Amniotic epithelial cell (primary cell): ENCODE measurements around the gene ZNF217.

ENCODE experiments used
- DNase-seq: peaks from one replicate; pipeline ENCODE4 v3.0.0-alpha.2; 2010; ENCODE audit warnings: low read depth

The ZNF217 gene

DNA sequence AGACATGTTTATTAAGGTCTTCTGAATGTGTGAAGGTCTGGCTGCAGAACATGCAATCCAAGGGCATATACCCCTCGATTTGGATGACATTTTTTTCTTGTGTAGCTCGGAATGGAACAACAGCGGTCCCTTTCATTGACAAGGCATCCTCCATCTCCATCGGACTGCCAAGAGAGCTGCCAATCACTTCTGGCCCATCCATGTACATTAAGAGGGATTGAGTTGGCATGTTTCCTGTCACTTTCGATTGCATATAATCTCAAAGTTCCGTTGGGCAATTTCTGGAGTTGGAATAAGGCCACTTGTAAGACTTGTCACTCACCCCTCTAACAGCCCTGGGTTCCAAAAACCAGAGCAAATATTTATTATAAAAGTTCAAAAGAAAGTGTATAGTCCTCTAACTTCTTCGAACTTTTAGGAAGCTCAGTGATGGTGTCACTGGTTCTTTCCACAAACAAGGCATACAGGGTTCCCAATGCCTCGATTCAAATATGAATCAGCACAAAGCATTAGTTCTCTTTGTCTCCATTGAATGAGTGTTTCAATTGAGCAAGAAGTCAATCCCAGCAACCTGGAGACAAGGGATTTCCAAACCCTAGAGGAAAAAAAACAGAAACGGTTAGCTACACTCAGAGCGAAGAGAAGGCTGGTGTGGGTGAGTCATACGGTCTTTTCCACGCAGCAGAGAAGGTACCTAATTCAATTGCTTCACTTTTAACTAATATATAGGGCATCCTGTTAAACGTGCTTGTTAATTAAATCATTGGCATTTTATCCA, 10.9 kb downstream of the ZNF217 start:
- DNase-seq, result peak; percentile 98

DNA sequence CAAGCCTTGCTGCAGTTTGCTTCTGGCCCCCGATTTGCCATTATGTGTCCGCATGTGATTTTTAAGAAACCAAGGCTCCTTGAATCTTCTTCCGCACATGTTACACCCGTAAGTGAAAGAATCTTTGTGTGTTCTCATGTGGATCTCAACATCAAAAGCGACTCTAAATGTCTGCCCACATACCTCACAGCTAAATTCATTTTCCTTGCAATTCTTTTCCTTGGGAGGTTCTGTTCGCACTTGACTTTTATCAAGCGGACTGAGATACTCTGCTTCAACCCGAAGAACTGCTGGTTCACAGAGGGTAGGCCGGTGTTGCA, 11.4 kb downstream of the ZNF217 start:
- no peak for DNase-seq

DNA sequence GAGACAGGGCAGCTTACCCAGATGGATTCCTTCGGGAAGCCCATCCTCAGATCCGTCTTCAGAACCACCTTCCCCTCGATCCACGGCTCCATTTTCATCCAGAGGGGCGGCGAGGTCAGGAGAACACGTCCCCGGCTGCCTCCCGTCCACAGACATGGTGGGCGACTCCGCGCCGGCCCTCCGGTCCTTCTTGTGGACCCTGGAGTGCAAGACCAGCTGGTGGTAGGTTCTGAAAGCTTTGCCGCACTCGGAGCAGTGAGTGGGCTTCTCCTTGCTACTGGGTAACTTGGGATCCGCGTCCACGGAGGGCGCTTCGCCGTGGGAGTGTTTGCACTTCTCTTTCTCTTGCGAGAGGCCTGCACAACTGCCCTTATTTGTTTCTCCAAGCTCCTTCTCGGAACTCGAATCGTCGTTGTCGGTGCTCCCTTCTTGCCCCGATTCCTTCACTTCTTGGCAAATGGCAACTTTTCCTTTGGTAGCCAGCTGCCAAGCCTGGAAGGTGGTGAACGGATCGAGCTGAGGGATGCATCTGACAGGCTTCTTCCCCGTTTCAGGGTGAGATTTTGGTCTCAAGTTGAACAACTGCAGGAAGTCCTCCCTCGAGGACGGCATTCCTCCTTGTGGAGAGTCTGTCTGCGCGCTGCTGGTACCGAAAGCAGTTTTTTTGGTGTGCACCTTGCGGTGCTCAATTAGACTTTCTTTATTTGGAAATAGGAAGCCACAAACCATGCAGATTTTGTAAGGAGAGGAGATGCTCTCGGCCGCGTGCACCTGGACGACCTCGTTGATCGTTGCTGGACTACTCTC, 12.0 kb downstream of the ZNF217 start:
- no peak for DNase-seq

DNA sequence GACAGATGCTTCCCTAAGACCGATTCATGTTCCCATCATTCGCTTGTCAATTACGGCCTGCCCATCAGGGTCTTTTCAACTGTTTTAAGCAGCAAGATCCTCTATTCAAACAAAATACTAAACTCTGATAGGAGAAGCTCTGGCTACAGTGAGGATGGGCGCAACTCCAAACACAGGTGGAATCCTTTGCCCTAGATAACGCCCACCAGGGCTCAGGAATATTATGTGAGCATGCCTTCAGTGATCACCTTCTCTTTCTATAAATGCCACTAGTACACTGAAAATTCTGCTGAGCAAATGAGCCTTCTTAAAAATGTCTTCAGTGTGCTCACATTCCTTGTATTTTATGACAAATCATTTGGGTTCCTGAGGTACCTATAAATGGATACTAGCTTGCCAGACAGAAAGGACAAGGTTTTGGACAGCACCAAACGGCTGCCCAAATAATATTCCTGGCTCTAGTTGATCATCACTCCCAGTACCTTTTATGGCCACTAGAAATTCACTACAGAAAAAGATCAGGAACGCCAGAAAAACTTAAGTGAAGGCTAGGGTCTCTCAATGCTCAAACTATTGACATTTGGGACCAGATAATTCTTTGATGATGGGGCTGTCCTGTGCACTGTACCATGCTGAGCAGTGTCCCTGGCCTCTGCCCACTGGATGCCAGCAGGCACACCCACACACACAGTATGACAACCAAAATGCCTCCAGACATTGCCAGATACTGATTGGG, 13.1 kb downstream of the ZNF217 start:
- no peak for DNase-seq

DNA sequence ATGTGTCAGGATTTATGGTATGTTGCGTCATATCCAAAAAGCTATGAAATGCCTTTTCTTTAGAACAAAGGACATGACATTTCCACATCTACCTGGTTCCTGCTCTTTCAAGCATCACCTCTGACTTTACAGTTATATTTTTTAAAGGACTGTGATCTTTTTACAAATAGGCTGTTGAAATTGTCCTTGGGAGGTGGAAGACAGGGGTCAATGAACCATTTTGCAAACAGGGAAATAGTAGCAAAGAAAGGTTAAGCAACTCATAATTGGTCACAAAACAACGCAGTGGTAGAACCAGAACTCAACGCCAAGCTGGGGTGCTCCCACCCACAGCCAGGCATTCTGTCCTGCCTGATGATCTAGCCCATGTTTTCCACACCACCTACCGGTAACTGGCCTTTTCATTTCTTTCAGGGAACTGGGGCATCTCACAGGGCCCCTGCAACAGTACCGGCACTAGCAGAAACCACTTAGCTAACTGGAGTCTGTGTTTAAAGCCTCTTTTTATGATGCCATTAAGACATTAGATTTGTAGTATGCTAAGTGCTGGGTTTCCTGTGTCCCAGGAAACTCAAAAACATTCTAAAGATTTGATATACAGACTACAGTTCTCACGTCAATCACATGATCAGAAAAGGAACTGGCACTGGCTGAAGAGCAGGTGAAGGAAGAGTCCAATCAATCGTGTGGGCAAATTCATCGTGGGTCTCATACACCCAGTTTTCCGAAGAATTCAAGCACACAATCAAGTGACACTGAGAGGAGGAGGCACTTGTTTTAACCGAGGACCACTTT, 13.9 kb downstream of the ZNF217 start:
- DNase-seq, result peak; percentile 76

DNA sequence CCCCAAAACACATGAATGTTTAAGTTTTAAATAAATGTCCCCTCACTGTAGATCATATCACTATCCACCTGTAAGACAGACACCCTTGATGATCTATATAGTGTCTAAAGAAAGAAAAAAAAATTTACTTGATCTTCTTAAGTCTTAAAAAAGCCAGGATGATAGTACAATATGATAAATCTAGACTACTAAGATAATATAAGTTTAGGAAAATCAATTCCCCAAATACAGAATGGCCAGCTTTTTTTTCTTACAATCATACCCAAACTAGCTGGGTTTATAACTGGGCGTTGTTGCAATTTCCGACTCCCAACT, 14.4 kb downstream of the ZNF217 start:
- DNase-seq, result no peak

DNA sequence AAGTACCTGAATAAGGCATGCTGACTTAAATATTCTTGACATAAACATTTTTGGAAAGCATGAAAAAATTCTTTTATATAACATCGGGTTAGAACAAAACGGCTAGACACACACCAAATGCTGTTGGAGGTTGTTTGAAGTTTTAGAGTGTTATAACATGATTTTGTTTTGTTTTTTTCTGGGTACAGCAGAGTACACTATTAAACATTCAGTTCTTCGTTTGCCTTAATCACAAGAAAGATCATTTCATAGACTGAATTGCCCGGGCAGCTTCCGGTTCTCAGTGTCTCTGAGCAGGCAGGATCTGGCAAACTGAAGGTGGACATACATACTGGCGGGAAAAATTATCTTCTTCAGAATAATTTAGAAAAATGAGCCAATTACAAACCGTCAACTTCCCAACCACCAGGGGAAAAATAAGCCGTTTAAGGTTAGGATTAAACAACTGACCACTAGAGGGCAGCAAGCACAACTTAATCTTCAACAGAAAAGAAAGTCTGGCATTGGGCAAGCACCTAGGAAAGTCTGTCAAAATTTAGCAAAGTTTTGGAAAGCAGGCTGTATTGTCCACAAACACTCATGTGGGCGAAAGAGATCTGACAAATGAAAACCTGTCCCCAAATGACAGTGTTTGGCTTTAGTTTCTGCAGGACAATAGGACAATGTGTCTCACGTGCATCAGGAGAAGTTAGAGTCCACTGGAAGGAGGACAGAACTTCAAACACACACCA, 15.0 kb downstream of the ZNF217 start:
- DNase-seq, result peak; percentile 85

DNA sequence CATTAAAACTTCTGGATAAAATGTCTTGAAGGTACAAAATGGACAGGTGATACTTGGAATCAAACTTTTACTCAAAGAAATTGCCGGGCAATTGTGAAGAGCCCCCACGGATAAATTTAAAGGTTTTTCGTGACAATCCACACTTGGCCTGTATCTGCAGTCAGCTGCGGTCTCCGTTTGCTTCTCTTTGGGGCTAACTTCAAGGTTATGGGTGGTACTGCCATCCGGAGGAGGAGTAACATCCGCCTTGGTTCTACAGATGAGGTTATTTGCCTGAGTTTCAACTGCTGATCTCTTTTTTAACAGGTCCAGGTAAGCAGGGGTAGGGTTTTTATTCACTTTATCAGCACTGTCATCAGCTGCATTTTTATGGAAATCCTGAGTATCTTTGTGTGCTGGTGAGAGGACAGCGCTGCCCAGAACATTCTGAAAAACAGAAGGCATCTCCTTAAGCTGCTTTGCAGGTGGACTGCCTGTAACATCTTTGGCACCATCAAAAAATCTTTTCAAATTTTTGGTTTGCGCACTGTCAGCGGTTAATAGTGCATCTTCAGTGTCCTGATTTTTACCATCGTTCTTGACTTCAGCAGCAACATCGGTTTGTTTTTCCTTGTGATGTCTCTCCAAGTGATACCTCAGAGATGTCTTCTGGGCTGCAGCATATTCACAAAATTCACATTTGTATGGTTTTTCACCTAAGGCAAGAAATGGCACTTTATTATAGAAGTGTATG, 16.9 kb downstream of the ZNF217 start:
- no peak for DNase-seq

DNA sequence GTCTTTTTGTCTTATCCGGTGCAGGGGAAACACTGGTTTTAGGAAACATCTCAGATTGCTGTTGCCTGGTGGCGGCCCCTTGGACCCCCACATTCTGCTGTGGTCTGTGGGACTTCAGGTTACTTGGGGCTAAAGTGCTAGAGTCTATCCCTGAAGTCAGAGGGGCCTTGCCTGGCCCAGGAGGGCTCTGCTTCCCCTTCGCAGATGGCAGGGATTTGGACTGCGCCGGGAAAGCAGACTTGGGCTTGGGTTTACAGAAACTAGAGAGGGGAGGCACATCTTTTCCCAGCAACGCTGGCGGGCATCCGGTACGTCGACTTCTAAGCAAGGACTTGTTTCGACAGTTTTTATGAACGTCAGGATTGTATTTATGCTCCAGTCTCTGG, 17.5 kb downstream of the ZNF217 start:
- no peak for DNase-seq

DNA sequence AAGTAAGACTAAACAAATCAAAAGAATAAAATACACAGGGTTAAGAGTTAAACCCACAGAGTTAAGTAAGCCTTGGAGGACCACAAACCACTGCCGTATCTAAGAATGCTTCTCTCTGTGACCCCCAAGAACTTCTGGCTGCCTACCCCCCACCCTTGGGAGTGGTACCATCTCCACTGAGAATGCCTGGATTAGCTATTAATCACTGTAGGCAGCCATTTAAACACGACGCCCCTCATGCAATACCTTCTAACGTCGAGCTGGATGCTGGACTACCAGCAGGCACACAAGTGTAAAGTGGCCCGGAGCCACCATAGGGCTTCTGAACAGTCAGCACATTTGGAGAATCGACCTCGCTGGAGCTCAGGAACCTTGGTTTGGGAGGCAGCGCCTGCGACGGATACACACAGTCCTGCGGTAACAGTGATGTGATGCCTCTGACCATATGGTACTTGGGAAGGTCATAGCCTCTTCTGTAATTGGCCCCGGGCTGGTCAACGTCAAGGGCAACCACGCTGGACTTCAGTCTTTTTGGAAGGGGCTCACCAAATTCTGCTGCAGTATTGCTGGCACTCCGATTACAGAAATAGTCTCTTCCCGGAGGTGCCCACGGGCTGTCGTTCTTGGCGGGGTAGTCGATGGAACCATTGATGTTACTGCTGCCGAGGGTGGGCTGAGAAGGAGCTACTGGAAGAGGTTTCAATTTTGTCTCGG, 18.0 kb downstream of the ZNF217 start:
- no peak for DNase-seq

DNA sequence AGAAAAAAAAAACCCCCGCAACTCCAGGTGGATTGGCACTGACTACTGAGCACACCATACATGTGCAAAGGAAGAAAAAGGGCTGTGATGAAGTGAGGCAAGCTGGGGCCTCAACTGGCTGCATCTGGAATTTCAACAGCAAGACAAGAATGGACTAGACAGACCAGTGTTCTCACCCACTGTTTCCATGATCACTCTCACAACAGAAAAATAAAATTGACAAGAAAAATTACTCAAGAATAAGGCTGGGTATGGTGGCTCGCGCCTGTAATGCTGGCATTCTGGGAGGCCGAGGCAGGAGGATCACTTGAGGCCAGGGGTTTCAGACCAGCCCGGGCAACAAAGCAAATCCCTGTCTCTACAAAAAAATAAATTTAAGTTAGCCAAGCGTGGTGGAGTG, 18.8 kb downstream of the ZNF217 start:
- DNase-seq, result no peak

DNA sequence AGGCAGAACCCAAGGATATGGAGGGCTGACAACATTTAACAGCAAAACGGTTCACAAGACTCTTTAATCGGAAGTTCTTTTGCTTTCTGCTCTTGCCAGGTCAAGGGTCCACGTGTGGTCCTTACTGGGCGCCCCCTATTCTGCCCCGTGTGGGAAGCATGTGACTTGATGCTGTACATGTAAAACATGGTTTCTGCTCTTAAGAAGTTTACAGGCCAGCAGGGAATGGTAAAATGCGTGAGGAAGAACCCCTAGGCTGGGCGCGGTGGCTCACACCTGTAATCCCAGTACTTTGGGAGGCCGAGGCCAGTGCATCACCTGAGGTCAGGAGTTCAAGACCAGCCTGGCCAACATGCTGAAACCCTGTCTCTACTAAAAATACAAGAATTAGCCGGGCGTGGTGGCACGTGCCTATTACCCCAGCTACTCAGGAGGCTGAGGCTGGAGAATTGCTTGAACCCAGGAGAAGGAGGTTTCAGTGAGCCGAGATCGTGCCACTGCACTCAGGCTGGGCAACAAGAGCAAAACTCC, 19.3 kb downstream of the ZNF217 start:
- DNase-seq, result no peak

DNA sequence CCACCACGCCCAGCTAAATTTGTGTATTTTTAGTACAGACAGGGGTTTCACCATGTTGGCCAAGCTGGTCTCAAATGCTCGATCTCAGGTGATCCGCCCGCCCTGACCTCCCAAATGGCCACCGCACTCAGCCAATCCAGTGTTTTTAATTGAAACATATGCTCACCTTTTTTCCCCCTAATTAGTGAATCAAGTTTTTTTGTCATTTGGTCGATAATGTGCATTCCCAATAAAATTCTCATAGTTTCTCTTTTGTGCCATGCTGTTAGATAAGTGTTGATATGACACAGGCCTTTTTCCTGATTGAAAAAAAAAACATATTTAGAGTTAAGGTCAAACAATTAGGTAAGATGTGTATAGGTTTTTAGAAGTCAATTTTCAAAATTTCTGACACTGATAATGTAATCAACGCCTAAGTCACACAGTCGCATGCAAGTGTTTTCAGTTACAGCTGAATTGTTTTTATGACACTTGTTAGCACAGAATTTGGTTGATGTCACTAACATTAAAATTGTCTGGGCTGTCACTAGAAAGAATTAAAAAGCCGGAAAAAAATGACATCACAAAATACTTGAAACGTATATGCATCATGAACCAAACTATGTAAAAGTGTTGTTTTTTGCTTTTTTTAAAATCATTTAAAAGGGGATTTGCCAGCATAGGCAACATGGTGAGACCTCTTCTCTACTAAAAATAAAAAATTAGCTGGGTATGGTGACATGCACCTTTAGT, 21.9 kb downstream of the ZNF217 start:
- DNase-seq, result no peak

DNA sequence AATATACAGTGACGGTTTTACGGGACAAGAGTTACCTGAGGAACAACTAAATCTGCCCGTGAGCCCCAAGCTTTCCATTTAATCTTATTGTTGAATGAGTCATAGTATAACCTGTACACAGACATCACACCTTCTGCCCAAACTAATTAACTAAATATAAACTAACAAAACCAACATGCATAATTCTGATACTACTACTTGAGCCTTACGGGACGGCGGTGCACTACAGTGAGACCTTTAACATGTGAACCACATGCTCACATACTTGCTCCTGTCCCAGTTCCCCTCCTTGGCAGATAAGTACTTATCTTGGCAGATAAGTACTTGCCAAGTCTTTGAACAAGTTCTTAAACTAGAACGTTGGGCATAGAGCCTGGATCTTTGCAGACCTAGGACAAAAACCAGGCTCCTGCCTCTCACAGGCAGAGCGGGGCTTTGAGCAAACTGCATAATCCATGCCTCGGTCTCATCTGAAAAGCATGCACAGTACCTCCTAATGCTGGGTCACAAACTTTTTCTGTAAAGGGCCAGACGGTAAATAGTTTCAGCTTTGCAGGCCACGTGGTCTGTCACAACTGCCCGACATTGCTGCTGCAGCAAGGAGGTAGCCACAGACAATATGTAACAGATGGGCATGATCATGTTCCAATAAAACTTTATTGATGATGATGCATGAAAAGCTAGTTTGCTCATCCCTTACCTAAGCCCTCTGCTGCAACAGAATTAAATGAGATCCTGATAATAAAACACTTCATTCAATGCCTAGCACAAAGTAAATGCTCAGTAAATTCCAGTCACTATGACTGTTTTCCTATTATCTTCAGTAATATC, 23.0 kb downstream of the ZNF217 start:
- DNase-seq, result peak; percentile 84

DNA sequence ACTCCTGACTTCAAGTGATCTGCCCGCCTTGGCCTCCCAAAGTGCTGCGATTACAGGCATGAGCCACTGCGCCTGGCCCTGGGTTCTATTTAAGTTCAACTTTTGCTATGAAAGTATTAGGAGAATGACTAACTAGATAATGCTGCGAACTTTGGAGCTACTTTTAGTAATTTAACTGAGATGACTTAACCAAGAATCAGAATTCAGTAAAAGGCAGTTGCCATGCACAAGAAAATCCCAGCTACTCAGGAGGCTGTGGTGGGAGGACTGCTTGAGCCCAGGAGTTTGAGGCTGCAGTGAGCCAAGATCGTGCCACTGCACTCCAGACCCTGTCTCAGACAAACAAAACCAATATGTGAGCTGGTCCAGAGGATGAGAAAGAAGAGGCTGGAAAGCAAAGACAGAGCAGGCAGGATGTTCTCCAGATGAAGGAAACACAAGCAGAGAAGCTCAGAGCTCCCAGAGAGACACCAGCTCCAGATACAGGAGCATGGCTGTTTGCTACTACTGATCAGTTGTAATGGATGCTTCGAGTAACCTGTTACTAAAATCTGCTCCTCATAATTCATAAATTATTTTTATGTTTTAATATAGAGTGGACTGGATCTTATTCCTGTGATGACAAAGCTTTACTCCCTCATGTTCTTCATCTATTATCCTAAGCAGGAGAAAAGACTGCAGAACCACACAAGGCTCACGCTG, 23.9 kb downstream of the ZNF217 start:
- DNase-seq, result no peak

DNA sequence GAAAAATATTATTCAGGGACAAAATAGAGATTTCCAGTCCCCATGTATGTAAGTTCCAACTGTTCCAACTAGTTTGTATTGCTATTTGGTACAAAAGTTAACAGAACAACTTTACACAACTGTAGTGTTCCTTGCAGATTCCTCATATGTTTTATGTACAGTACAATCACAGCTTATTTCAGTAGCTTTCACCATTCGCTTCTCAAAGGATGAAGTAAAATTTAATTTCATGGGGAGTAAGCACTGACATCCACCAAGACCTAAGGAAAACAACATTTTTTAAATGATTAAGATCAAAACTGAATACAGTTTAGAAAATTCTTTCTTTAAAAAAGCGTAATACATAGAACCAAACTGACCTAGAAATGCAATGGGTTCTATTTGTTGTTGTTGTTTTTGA, 24.6 kb downstream of the ZNF217 start:
- no peak for DNase-seq

DNA sequence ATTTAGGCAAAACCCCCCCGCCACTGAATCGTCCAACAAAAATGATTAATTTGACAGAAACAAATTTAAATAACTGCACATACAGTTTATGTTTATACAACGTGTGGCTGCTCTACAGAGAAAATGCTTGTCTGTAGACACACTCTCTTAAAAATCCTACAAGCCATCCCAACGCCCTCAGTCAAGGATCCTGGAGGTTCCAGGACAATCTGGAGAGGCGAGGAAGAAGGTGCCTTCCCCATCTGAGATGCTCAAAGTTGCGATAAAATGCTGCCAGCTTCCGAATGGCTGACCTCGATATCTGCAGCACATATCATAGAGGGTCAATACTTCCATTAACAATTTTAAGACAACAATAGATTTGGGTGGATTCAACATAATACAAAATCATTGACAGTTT, 25.3 kb downstream of the ZNF217 start:
- DNase-seq, result no peak

DNA sequence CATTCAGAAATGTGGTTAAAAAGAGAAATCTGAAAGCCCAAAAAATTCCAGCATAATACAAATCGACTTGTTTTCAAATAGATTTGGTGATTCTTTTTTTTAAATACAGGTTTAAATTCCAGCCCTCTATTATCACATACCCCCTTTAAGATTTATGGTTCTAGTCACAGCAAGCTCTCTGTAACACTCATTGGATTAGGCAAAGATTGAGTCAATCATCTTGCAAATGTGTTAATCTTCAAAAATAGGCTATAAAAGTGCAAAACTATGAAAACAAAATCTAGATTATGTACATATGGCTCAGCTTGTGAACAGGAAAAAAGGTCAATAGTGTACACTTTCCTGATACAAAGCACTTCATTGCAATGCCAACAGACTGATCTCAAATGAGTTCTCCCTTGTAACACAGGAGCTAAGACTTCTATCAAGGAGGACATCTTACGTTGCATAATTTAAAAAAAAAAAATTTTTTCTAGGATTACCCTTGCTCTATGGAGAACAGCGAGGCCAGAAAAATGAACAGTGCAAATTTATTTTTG, 26.2 kb downstream of the ZNF217 start:
- no peak for DNase-seq
